Upper lobe of left lung (tissue), 4 donors: Measurements from ENCODE around the gene RIMBP2.

Experiments used
- CTCF ChIP-seq, 6 experiments: fragments of 450-650 bp in 4 of 6; fragments of 200-600 bp in 2 of 6; sonication (generic) in 2 of 6; IDR thresholded peaks; one replicate each; pipeline ENCODE4 v1.5.1; 2016 to 2019; ENCODE audit warnings: antibody characterized with exemption in 6 of 6
- EP300 ChIP-seq, 4 donors: sonication (generic); formaldehyde crosslinking; IDR thresholded peaks; one replicate each; pipeline ENCODE4 v1.5.1; 2017; ENCODE audit warnings: antibody characterized with exemption in 4 of 4, control low read depth in 2 of 4
- POLR2A ChIP-seq, 4 donors: fragments of 450-650 bp; IDR thresholded peaks; one replicate each; pipeline ENCODE4 v1.5.1; 2016 to 2017; ENCODE audit warnings: antibody characterized with exemption in 4 of 4, mild to moderate bottlenecking in 2 of 4
- POLR2AphosphoS5 ChIP-seq, 2 donors: sonication (generic); formaldehyde crosslinking; IDR thresholded peaks; one replicate each; pipeline ENCODE4 v1.5.1; 2017; ENCODE audit warnings: antibody characterized with exemption in 2 of 2

GRCh38 chr12:130625201-130625600 is 90.9 kb downstream of the RIMBP2 start:
- no peak for TF ChIP-seq CTCF (IDR thresholded peaks at IDR 0.05)
- no peak for TF ChIP-seq POLR2A (IDR thresholded peaks at IDR 0.05)
- TF ChIP-seq POLR2AphosphoS5 (IDR thresholded peaks at IDR 0.05): no peak
- TF ChIP-seq EP300 (IDR thresholded peaks at IDR 0.05): no peak
